K562 (cell line): ENCODE measurements around the gene FCGBP. TPM values are rescaled to one million over a fixed set of nuclear protein-coding genes. Genes with fewer than 3 reads are reported as not detected.

Source experiments
- ATAC-seq: fragments of 200-7000 bp; cut with Tn5 transposase; 3 replicates; pipeline ENCODE4 v1.9.1; 2020; ENCODE audit warnings: moderate library complexity
- BruUV-seq: library from RNA; stranded (reverse); fragments of 400-500 nt; replicated peaks from 2 replicates; lab custom pipeline; 2021; lab: Mats Ljungman, UMichigan
- CTCF ChIA-PET: fragments of 300-600 bp; formaldehyde crosslinking; extraction: SDS; loops from one replicate; lab custom pipeline; 2021; ENCODE audit warnings: low intra/inter-chr PET ratio; lab: Yijun Ruan, JAX
- POLR2A ChIA-PET: fragments of 300-600, 350-650 bp; sonication (Branson Sonifier 250); formaldehyde crosslinking; extraction: SDS; loops from one replicate; lab custom pipeline; 2021; ENCODE audit warnings: antibody characterized with exemption, inconsistent platforms; lab: Yijun Ruan, JAX
- DNase-seq, 4 experiments: peaks; one replicate each; pipeline versions ENCODE4 v3.0.0 to v3.0.0-alpha.2; 2011 to 2018; ENCODE audit warnings: low spot score in 3 of 4, mixed read lengths in 3 of 4; ENCODE audit errors: extremely low read depth in 1 of 4
- FAIRE-seq: peaks from 2 replicates; lab custom pipeline; 2011; peaks lifted over from hg19 to GRCh38; lab: Jason Lieb, UNC
- H2AFZ ChIP-seq: 2 replicates; pipeline ENCODE4 v1.6.0; 2011; ENCODE audit warnings: low read depth, low read length, control low read depth, inconsistent platforms
- H3K27ac ChIP-seq: fragments of 200-600 bp; 3 replicates; pipeline ENCODE4 v1.8.0; 2011; ENCODE audit warnings: low read depth, mild to moderate bottlenecking, control low read depth, inconsistent platforms, low read length, moderate library complexity, mixed read lengths; ENCODE audit errors: extremely low read depth
- H3K27me3 ChIP-seq, 2 experiments: fragments of 300-600 bp in 1 of 2; 2 replicates in 1 of 2; 3 replicates in 1 of 2; pipeline versions ENCODE4 v1.6.0 to v1.8.0; 2011; ENCODE audit warnings: inconsistent platforms in 2 of 2, low read length in 2 of 2, mild to moderate bottlenecking in 1 of 2, mixed read lengths in 1 of 2, moderate library complexity in 1 of 2; ENCODE audit not compliant: control insufficient read depth in 2 of 2, insufficient read depth in 2 of 2
- H3K36me3 ChIP-seq: fragments of 300-600 bp; 3 replicates; pipeline ENCODE4 v1.8.0; 2011; ENCODE audit warnings: mild to moderate bottlenecking, low read length, inconsistent platforms; ENCODE audit not compliant: control insufficient read depth, insufficient read depth
- H3K4me1 ChIP-seq, 2 experiments: fragments of 200-600 bp in 1 of 2; replicated peaks in 1 of 2; 2 replicates in 1 of 2; 3 replicates in 1 of 2; pipeline versions ENCODE4 v1.5.1 to v1.8.0; 2011; ENCODE audit warnings: inconsistent platforms in 2 of 2, low read length in 2 of 2, mild to moderate bottlenecking in 1 of 2, mixed read lengths in 1 of 2, moderate library complexity in 1 of 2; ENCODE audit not compliant: control insufficient read depth in 2 of 2, insufficient read depth in 2 of 2
- H3K4me2 ChIP-seq: 2 replicates; pipeline ENCODE4 v1.6.1; 2011; ENCODE audit warnings: low read length, control low read depth, inconsistent platforms, mixed read lengths; ENCODE audit not compliant: insufficient read depth
- H3K4me3 ChIP-seq: fragments of 200-600 bp; sonication (generic), shearing (Covaris generic); 2 replicates; pipeline ENCODE4 v1.5.1; 2016; ENCODE audit warnings: control low read depth, inconsistent platforms
- H3K79me2 ChIP-seq: fragments of 200-600 bp; 3 replicates; pipeline ENCODE4 v1.8.0; 2011; ENCODE audit warnings: low read length, inconsistent platforms; ENCODE audit not compliant: control insufficient read depth, insufficient read depth
- H3K9ac ChIP-seq, 2 experiments: 2 replicates each; pipeline versions ENCODE4 v1.6.0 to v1.6.1; 2011; ENCODE audit warnings: low read depth in 2 of 2, low read length in 2 of 2, control low read depth in 1 of 2, inconsistent platforms in 1 of 2, mild to moderate bottlenecking in 1 of 2, mixed read lengths in 1 of 2; ENCODE audit not compliant: insufficient read depth in 1 of 2
- H3K9me1 ChIP-seq: one replicate; pipeline ENCODE4 v1.6.0; 2011; ENCODE audit warnings: inconsistent platforms, mild to moderate bottlenecking, low read length, moderate library complexity; ENCODE audit not compliant: control insufficient read depth, insufficient read depth
- H3K9me3 ChIP-seq: replicated peaks from 2 replicates; pipeline ENCODE4 v1.5.1; 2011; ENCODE audit warnings: low read depth, low read length, inconsistent platforms; ENCODE audit not compliant: control insufficient read depth, insufficient read depth
- H4K20me1 ChIP-seq: replicated peaks from 2 replicates; pipeline ENCODE4 v1.6.1; 2011; ENCODE audit warnings: low read length, inconsistent platforms, mixed read lengths; ENCODE audit not compliant: control insufficient read depth, insufficient read depth
- HNRNPLL ChIP-seq: fragments of 200-400 bp; formaldehyde crosslinking; IDR thresholded peaks from 2 replicates; pipeline ENCODE4 v1.6.1; 2017; ENCODE audit warnings: low read length, low read depth, mild to moderate bottlenecking; ENCODE audit not compliant: poor library complexity, severe bottlenecking
- NR1H2 ChIP-seq: sonication (generic); formaldehyde crosslinking; IDR thresholded peaks from 2 replicates; pipeline ENCODE4 v1.4.0; 2020; ENCODE audit warnings: mild to moderate bottlenecking, missing genetic modification reagents
- RFX7 ChIP-seq: fragments of 250-450 bp; sonication (Bioruptor Pico); IDR thresholded peaks from 2 replicates; pipeline ENCODE4 v1.5.1; 2021; ENCODE audit warnings: mild to moderate bottlenecking
- THRA ChIP-seq: fragments of 450-650 bp; IDR thresholded peaks from 2 replicates; pipeline ENCODE4 v1.6.1; 2017; ENCODE audit warnings: mild to moderate bottlenecking, moderate library complexity
- TOE1 ChIP-seq, 2 experiments: fragments of 450-650 bp in 1 of 2; sonication (generic) in 1 of 2; formaldehyde crosslinking in 1 of 2; IDR thresholded peaks; 2 replicates each; pipeline versions ENCODE4 v1.7.1 to v1.8.0; 2016 to 2022; ENCODE audit warnings: borderline replicate concordance in 2 of 2, mild to moderate bottlenecking in 2 of 2, antibody characterized with exemption in 1 of 2, inconsistent platforms in 1 of 2, low read depth in 1 of 2, missing genetic modification reagents in 1 of 2, moderate library complexity in 1 of 2
- ZNF282 ChIP-seq: sonication (generic); formaldehyde crosslinking; IDR thresholded peaks from 2 replicates; pipeline ENCODE4 v1.8.1; 2023; ENCODE audit warnings: missing genetic modification reagents
- ZNF395 ChIP-seq: fragments of 200-800 bp; sonication (Bioruptor generic); IDR thresholded peaks from 2 replicates; pipeline ENCODE4 v1.6.1; 2017; ENCODE audit warnings: missing genetic modification characterization, missing compliant biosample characterization
- WGBS: fragments of 100-300 bp; shearing (Covaris generic); methylation state at CpG from one replicate; pipeline ENCODE4 v1.1.6; 2016; ENCODE audit warnings: low coverage, mixed read lengths; ENCODE audit not compliant: insufficient coverage; ENCODE audit errors: missing lambda C conversion rate; 5-methylcytosine and 5-hydroxymethylcytosine counted together
- in situ Hi-C: fragments of 300-500 bp; cut with MboI; formaldehyde crosslinking; loops from 4 replicates; pipeline ENCODE4 v1.15.0; 2018; ENCODE audit warnings: inconsistent platforms, mixed read lengths
- intact Hi-C: fragments of 100-400 bp; cut with micrococcal nuclease; formaldehyde crosslinking; loops from 2 replicates; pipeline ENCODE4 v1.14.2; 2022
- polyA plus RNA-seq, 8 experiments: library from polyadenylated mRNA; depleted of rRNA in 4 of 8; stranded (reverse) in 5 of 8; unstranded in 3 of 8; fragments of >200 nt; fragmentation: Nextera tagmentation in 2 of 8; fragmentation: Illumina TruSeq in 1 of 8; extraction: Ambion mirVana in 2 of 8; extraction: Trizol in 1 of 8; gene quantifications; 2 replicates each; pipeline versions ENCODE4 v1.2.1 to v1.2.3, GENCODE V29; 2011 to 2014; ENCODE audit warnings: inconsistent platforms in 1 of 8, missing spikeins in 1 of 8
- total RNA-seq, 7 experiments: library from RNA; depleted of rRNA in 6 of 7; stranded (reverse); fragments of >200 nt in 6 of 7; fragmentation: Illumina TruSeq in 2 of 7; extraction: Trizol in 2 of 7; gene quantifications; 2 replicates each; pipeline versions ENCODE4 v1.2.1 to v1.2.3, GENCODE V29; 2011 to 2021; ENCODE audit warnings: low replicate concordance in 1 of 7

FCGBP gene
- total and polyA plus RNA-seq, 9 of the 15 experiments (the other 6 are each of a cell fraction or from before 2014, with no cell fraction given) = 0.01 to 1.5 (median 0.13) TPM; not detected in 4

- FAIRE-seq = no peak
- Histone ChIP-seq H3K4me3 (no peak overlapping the region), H3K9me1 (no peaks in the 10 kb centered on the region), H3K9me3 (no peaks in the 10 kb centered on the region), H3K27me3 (peaks cover 0 to 14% of the 10 kb centered on the region in 2 experiments; a peak in 2 of 5 replicates), H2AFZ (no peak overlapping the region), H3K4me2 (no peak overlapping the region), H3K4me1 (peaks cover 0 to 10% of the 10 kb centered on the region in 2 experiments; a peak in 3 of 5 replicates), H3K27ac (no peak overlapping the region), H4K20me1 (no peaks in the 10 kb centered on the region), H3K9ac (no peak overlapping the region), H3K36me3 (no peaks in the 10 kb centered on the region), H3K79me2 (no peaks in the 10 kb centered on the region)
- ATAC-seq = no peak
- 4% methylated on average over 3 of the region's 3 CpGs for WGBS
- in situ Hi-C loops = no loop called here
- intact Hi-C loops = no loop called here
- CTCF ChIA-PET = no interaction called here
- no TSS peak for BruUV-seq
- TF ChIP-seq NR1H2 (CRISPR knock-in tag) (no peak), ZNF282 (no peak), THRA (no peak), RFX7 (CRISPR knock-in tag) (no peak), HNRNPLL (no peak), ZNF395 (no peak), TOE1 (IDR thresholded peaks at IDR 0.05; ENCODE audit: borderline replicate concordance) (no peak), TOE1 (CRISPR knock-in tag; IDR thresholded peaks at IDR 0.05; ENCODE audit: borderline replicate concordance, low read depth) (no peak)
- DNase-seq = no peak
- POLR2A ChIA-PET = interaction anchor here (0.6 kb wide), 1 partner anchor 166 kb away, joined by 4 read pairs; no protein-coding TSS in a partner anchor
These were observed 4.7 kb downstream of the FCGBP start for GRCh38 chr19:39929750-39930149.
